ENCODE data around the gene AOPEP. TPM values are rescaled to one million over a fixed set of nuclear protein-coding genes. Genes with fewer than 3 reads are reported as not detected.

Gene AOPEP
- total and polyA plus RNA-seq, 2 of the 13 experiments (the other 11 are each of a cell fraction or from before 2014, with no cell fraction given), result 22.2 to 41.6 TPM

- ChIA-PET CTCF (ENCODE audit: low intra/inter-chr PET ratio, low total read pairs) (no interaction called here), POLR2A (interaction anchor here (1.4 kb wide), 1 partner anchor 53 kb away, joined by 3 read pairs; no protein-coding TSS in a partner anchor)
- FAIRE-seq (no peak), DNase-seq (ENCODE audit: low spot score) (peak; percentile 45), ATAC-seq (peak; percentile 91)
- WGBS (ENCODE audit: low lambda C conversion rate), result 66% methylated on average over 3 of the region's 3 CpGs
- H2AFZ ChIP-seq (ENCODE audit: low read length), result no peak overlapping the region
- H3K4me3 ChIP-seq (replicated peaks in 1 of 3; ENCODE audit: insufficient read depth in 1 of 3, low read depth in 2 of 3, low read length in 3 of 3), result no peak overlapping the region
- H3K4me2 ChIP-seq (ENCODE audit: low read depth, low read length), result 0 out of 2 replicates have a peak overlapping the region, but pooled peaks have one; percentile 9
- H4K20me1 ChIP-seq (ENCODE audit: insufficient read depth, low read length), result no peaks in the 10 kb centered on the region
- intact Hi-C loops (cut with micrococcal nuclease; ENCODE audit: unreplicated experiment) (loop anchor here (10.0 kb wide), 1 partner anchor 122 kb away; no protein-coding TSS in a partner anchor), in situ Hi-C loops (cut with HindIII; ENCODE audit: extremely low pct_ligation_motif_present, low pct_unique_long_range_greater_than_20kb) (no loop called here)
- H3K27me3 ChIP-seq (ENCODE audit: control insufficient read depth in 1 of 2, insufficient read depth in 2 of 2, low read length in 2 of 2), result no peaks in the 10 kb centered on the region
- H3K9me3 ChIP-seq (ENCODE audit: low read length), result no peaks in the 10 kb centered on the region
- no peak overlapping the region for H3K9ac ChIP-seq (ENCODE audit: insufficient read depth, low read depth, low read length)
- H3K36me3 ChIP-seq (replicated peaks in 1 of 2; ENCODE audit: control insufficient read depth in 1 of 2, insufficient read depth in 2 of 2, low read length in 2 of 2), result no peaks in the 10 kb centered on the region
- BruUV-seq (replicated peaks), result no TSS peak
- H3K79me2 ChIP-seq (ENCODE audit: insufficient read depth, low read length), result no peaks in the 10 kb centered on the region
- peak overlapping the region; percentile 45 for H3K27ac ChIP-seq (ENCODE audit: extremely low read length, insufficient read depth, low read length)
- peaks cover 83% of the 10 kb centered on the region for H3K4me1 ChIP-seq (ENCODE audit: insufficient read depth, low read length)
- no peak for TF ChIP-seq ETS1 (CRISPR knock-in tag; IDR thresholded peaks at IDR 0.05)
- TF ChIP-seq ZFP41 (CRISPR knock-in tag; IDR thresholded peaks at IDR 0.05; ENCODE audit: borderline replicate concordance), result no peak
- no peak for TF ChIP-seq ZNF589 (CRISPR knock-in tag; conservative IDR thresholded peaks at IDR 0.05)
- no peak for TF ChIP-seq ZBTB2 (CRISPR knock-in tag; IDR thresholded peaks at IDR 0.05; ENCODE audit: low read depth)
- TF ChIP-seq SRSF1 (optimal IDR thresholded peaks at IDR 0.05; ENCODE audit: low read depth, low read length), result no peak
- no peak for TF ChIP-seq TOE1 (CRISPR knock-in tag; IDR thresholded peaks at IDR 0.05)
- TF ChIP-seq TCF7L2 (IDR thresholded peaks at IDR 0.05; ENCODE audit: low read depth, low read length), result no peak
- TF ChIP-seq ZNF329 (CRISPR knock-in tag; IDR thresholded peaks at IDR 0.05; ENCODE audit: low read depth), result 0 out of 2 replicates have a peak, but pooled peaks have one; percentile 25
- TF ChIP-seq ZNF333 (CRISPR knock-in tag; IDR thresholded peaks at IDR 0.05; ENCODE audit: borderline replicate concordance), result no peak
- 0 out of 2 replicates have a peak, but pooled peaks have one; percentile 16 for TF ChIP-seq ZNF598 (CRISPR knock-in tag; IDR thresholded peaks at IDR 0.05; ENCODE audit: borderline replicate concordance)
- TF ChIP-seq ZNF549 (CRISPR knock-in tag; IDR thresholded peaks at IDR 0.05), result no peak
- no peak for TF ChIP-seq ZNF44 (CRISPR knock-in tag; IDR thresholded peaks at IDR 0.05)
- TF ChIP-seq ASH2L (IDR thresholded peaks at IDR 0.05; ENCODE audit: insufficient read length, low read depth, low read length), result no peak
- no peak for TF ChIP-seq ATF3 (CRISPR knock-in tag; IDR thresholded peaks at IDR 0.05)
- TF ChIP-seq ZNF362 (CRISPR knock-in tag; IDR thresholded peaks at IDR 0.05; ENCODE audit: borderline replicate concordance), result no peak
- TF ChIP-seq MIXL1 (CRISPR knock-in tag; IDR thresholded peaks at IDR 0.05), result 0 out of 2 replicates have a peak, but pooled peaks have one; percentile 36
- no peak for TF ChIP-seq ZNF83 (CRISPR knock-in tag; IDR thresholded peaks at IDR 0.05; ENCODE audit: borderline replicate concordance)
- peak; percentile 50; the same call in 1 of the 2 replicates for TF ChIP-seq ZNF772 (CRISPR knock-in tag; IDR thresholded peaks at IDR 0.05)
- TF ChIP-seq LCORL (IDR thresholded peaks at IDR 0.05), result no peak
- TF ChIP-seq LCORL (CRISPR knock-in tag; IDR thresholded peaks at IDR 0.05), result no peak
- 0 out of 2 replicates have a peak, but pooled peaks have one; percentile 24 for TF ChIP-seq GATAD2A (CRISPR knock-in tag; IDR thresholded peaks at IDR 0.05)
- no peak for TF ChIP-seq RBFOX2 (IDR thresholded peaks at IDR 0.05; ENCODE audit: low read depth, low read length)
- TF ChIP-seq HDAC2 (CRISPR knock-in tag; IDR thresholded peaks at IDR 0.05), result 0 out of 2 replicates have a peak, but pooled peaks have one; percentile 13
- no peak for TF ChIP-seq ZNF101 (CRISPR knock-in tag; IDR thresholded peaks at IDR 0.05; ENCODE audit: borderline replicate concordance, low read depth)
Measured at GRCh38 chr9:94906713-94907112, 180.2 kb downstream of the AOPEP start.
